Neuronal stem cell (in vitro differentiated cells): ENCODE results near the gene PHF21A.

Experiments used
- DNase-seq: peaks from one replicate; pipeline ENCODE4 v3.0.0-alpha.2; 2013; ENCODE audit warnings: low spot score
- H2AFZ ChIP-seq: one replicate; pipeline ENCODE4 v1.6.1; 2013; ENCODE audit warnings: mild to moderate bottlenecking, low read length, inconsistent platforms
- H2AK5ac ChIP-seq: 2 replicates; pipeline ENCODE4 v1.6.1; 2013; ENCODE audit warnings: low read depth, mild to moderate bottlenecking, inconsistent platforms, low read length, moderate library complexity, mixed read lengths
- H2BK120ac ChIP-seq: 2 replicates; pipeline ENCODE4 v1.6.1; 2013; ENCODE audit warnings: low read depth, mild to moderate bottlenecking, inconsistent platforms, low read length, moderate library complexity, mixed read lengths
- H2BK12ac ChIP-seq: one replicate; pipeline ENCODE4 v1.6.1; 2013; ENCODE audit warnings: low read length, inconsistent platforms
- H2BK15ac ChIP-seq: 2 replicates; pipeline ENCODE4 v1.6.1; 2013; ENCODE audit warnings: mild to moderate bottlenecking, low read length, inconsistent platforms, mixed read lengths
- H2BK5ac ChIP-seq: one replicate; pipeline ENCODE4 v1.6.1; 2013; ENCODE audit warnings: inconsistent platforms, mild to moderate bottlenecking, low read length, moderate library complexity
- H3K14ac ChIP-seq: one replicate; pipeline ENCODE4 v1.6.1; 2013; ENCODE audit warnings: low read length, inconsistent platforms
- H3K18ac ChIP-seq: 2 replicates; pipeline ENCODE4 v1.6.1; 2013; ENCODE audit warnings: low read length, inconsistent platforms
- H3K23ac ChIP-seq: 2 replicates; pipeline ENCODE4 v1.6.1; 2013; ENCODE audit warnings: low read depth, mild to moderate bottlenecking, mixed read lengths, low read length, inconsistent platforms; ENCODE audit not compliant: poor library complexity
- H3K27ac ChIP-seq: replicated peaks from 3 replicates; pipeline ENCODE4 v1.5.1; 2013; ENCODE audit warnings: low read length, inconsistent platforms
- H3K27me3 ChIP-seq, 3 experiments: 2 replicates each; pipeline ENCODE4 v1.6.1; 2013; ENCODE audit warnings: low read length in 3 of 3, mild to moderate bottlenecking in 2 of 3, inconsistent platforms in 1 of 3, low read depth in 1 of 3, mixed read lengths in 1 of 3, moderate library complexity in 1 of 3; ENCODE audit not compliant: control insufficient read depth in 3 of 3, insufficient read depth in 3 of 3
- H3K36me3 ChIP-seq, 2 donors: replicated peaks in 1 of 2; 2 replicates each; pipeline ENCODE4 v1.6.1; 2013; ENCODE audit warnings: low read length in 2 of 2; ENCODE audit not compliant: control insufficient read depth in 2 of 2, insufficient read depth in 2 of 2
- H3K4ac ChIP-seq: 2 replicates; pipeline ENCODE4 v1.6.1; 2013; ENCODE audit warnings: inconsistent platforms, mild to moderate bottlenecking, low read length, moderate library complexity
- H3K4me1 ChIP-seq, 2 donors: 1 replicate in 1 of 2; 2 replicates in 1 of 2; pipeline ENCODE4 v1.6.1; 2013; ENCODE audit warnings: low read length in 2 of 2, low read depth in 1 of 2; ENCODE audit not compliant: control insufficient read depth in 2 of 2, insufficient read depth in 1 of 2
- H3K4me2 ChIP-seq: one replicate; pipeline ENCODE4 v1.6.1; 2013; ENCODE audit warnings: mild to moderate bottlenecking, low read length, inconsistent platforms; ENCODE audit not compliant: insufficient read depth, poor library complexity, severe bottlenecking
- H3K4me3 ChIP-seq, 2 donors: 2 replicates each; pipeline ENCODE4 v1.5.1; 2013; ENCODE audit warnings: low read length in 2 of 2, mild to moderate bottlenecking in 2 of 2, inconsistent platforms in 1 of 2, moderate library complexity in 1 of 2
- H3K79me1 ChIP-seq: one replicate; pipeline ENCODE4 v1.6.1; 2013; ENCODE audit warnings: low read depth, mild to moderate bottlenecking, inconsistent platforms, low read length, moderate library complexity
- H3K9ac ChIP-seq: one replicate; pipeline ENCODE4 v1.6.1; 2013; ENCODE audit warnings: mild to moderate bottlenecking, low read depth, low read length, inconsistent platforms; ENCODE audit not compliant: poor library complexity
- H3K9me3 ChIP-seq, 2 donors: replicated peaks in 1 of 2; 2 replicates each; pipeline versions ENCODE3 to v1.6.1; 2013; ENCODE audit warnings: low read length in 2 of 2, mild to moderate bottlenecking in 2 of 2, inconsistent platforms in 1 of 2, low read depth in 1 of 2, mixed read lengths in 1 of 2, moderate library complexity in 1 of 2; ENCODE audit not compliant: control insufficient read depth in 2 of 2, insufficient read depth in 1 of 2
- H4K8ac ChIP-seq: one replicate; pipeline ENCODE4 v1.6.1; 2013; ENCODE audit warnings: low read depth, mild to moderate bottlenecking, inconsistent platforms, low read length, moderate library complexity
- H4K91ac ChIP-seq: one replicate; pipeline ENCODE4 v1.6.1; 2013; ENCODE audit warnings: low read length, low read depth, mild to moderate bottlenecking, inconsistent platforms; ENCODE audit not compliant: poor library complexity
- WGBS, 2 donors: extraction: QIAGEN DNeasy Blood & Tissue Kit; methylation state at CpG; one replicate each; pipeline ENCODE4 v1.1.7; 2013; ENCODE audit warnings: missing lambda C conversion rate in 2 of 2, mixed read lengths in 1 of 2; ENCODE audit not compliant: insufficient read length in 2 of 2, insufficient replicate concordance in 1 of 2; ENCODE audit errors: extremely low coverage in 2 of 2; 5-methylcytosine and 5-hydroxymethylcytosine counted together

PHF21A gene

GRCh38 chr11:46134540-46134939, 13.3 kb upstream of the PHF21A start:
- no peak for DNase-seq
- H4K91ac ChIP-seq, result no peak overlapping the region
- H2BK15ac ChIP-seq, result no peak overlapping the region
- no peaks in the 10 kb centered on the region for H3K9me3 ChIP-seq
- no peak overlapping the region for H2BK5ac ChIP-seq
- H3K18ac ChIP-seq, result no peak overlapping the region
- H3K4me1 ChIP-seq, result no peaks in the 10 kb centered on the region
- H2BK120ac ChIP-seq, result no peak overlapping the region
- no peak overlapping the region for H4K8ac ChIP-seq
- no peak overlapping the region for H2BK12ac ChIP-seq
- H3K9ac ChIP-seq, result no peak overlapping the region
- H2AFZ ChIP-seq, result no peak overlapping the region
- no peak overlapping the region for H3K4me2 ChIP-seq
- no peaks in the 10 kb centered on the region for H3K79me1 ChIP-seq
- H3K23ac ChIP-seq, result no peak overlapping the region
- H3K14ac ChIP-seq, result no peak overlapping the region
- H3K27ac ChIP-seq, result no peak overlapping the region
- H3K36me3 ChIP-seq, result no peaks in the 10 kb centered on the region
- H3K4me3 ChIP-seq, result no peak overlapping the region
- H2AK5ac ChIP-seq, result no peak overlapping the region
- WGBS, 2 donors, result no CpG with 5 or more reads among the region's 3 CpGs
- no peak overlapping the region for H3K4ac ChIP-seq
- H3K27me3 ChIP-seq, result peaks cover 0 to 33% (median 0%) of the 10 kb centered on the region in 3 experiments

- no peak overlapping the region for H2BK12ac ChIP-seq
- no peaks in the 10 kb centered on the region for H3K36me3 ChIP-seq
- no peak overlapping the region for H4K91ac ChIP-seq
- H3K27me3 ChIP-seq, result peaks cover 0 to 33% (median 0%) of the 10 kb centered on the region in 3 experiments
- H2AK5ac ChIP-seq, result no peak overlapping the region
- H3K23ac ChIP-seq, result no peak overlapping the region
- H3K27ac ChIP-seq, result no peak overlapping the region
- no peak overlapping the region for H4K8ac ChIP-seq
- no peaks in the 10 kb centered on the region for H3K9me3 ChIP-seq
- H2BK5ac ChIP-seq, result no peak overlapping the region
- DNase-seq, result no peak
- no peak overlapping the region for H2BK15ac ChIP-seq
- no peak overlapping the region for H2BK120ac ChIP-seq
- no peak overlapping the region for H3K18ac ChIP-seq
- H3K4me3 ChIP-seq, result no peak overlapping the region
- no peak overlapping the region for H3K14ac ChIP-seq
- no peak overlapping the region for H3K9ac ChIP-seq
- H2AFZ ChIP-seq, result no peak overlapping the region
- WGBS, 2 donors, result 100% methylated on average over 1 of the region's 4 CpGs
- H3K4ac ChIP-seq, result no peak overlapping the region
- no peaks in the 10 kb centered on the region for H3K4me1 ChIP-seq
- H3K4me2 ChIP-seq, result no peak overlapping the region
- H3K79me1 ChIP-seq, result no peaks in the 10 kb centered on the region
Measured at GRCh38 chr11:46134061-46134460, 12.8 kb upstream of the PHF21A start.

GRCh38 chr11:46133119-46133518, 11.9 kb upstream of the PHF21A start:
- Histone ChIP-seq H2BK5ac (no peak overlapping the region), H3K9ac (no peak overlapping the region), H4K91ac (no peak overlapping the region), H4K8ac (no peak overlapping the region), H2AFZ (no peak overlapping the region), H3K18ac (no peak overlapping the region), H3K4me1 (no peaks in the 10 kb centered on the region), H3K4me2 (no peak overlapping the region), H3K4me3 (no peak overlapping the region), H3K14ac (no peak overlapping the region), H3K27ac (no peak overlapping the region), H2BK15ac (no peak overlapping the region), H3K9me3 (no peaks in the 10 kb centered on the region), H3K23ac (no peak overlapping the region), H3K4ac (no peak overlapping the region), H2BK12ac (no peak overlapping the region), H3K36me3 (no peaks in the 10 kb centered on the region), H2AK5ac (no peak overlapping the region), H3K27me3 (peaks cover 0 to 33% (median 0%) of the 10 kb centered on the region in 3 experiments), H3K79me1 (no peaks in the 10 kb centered on the region), H2BK120ac (no peak overlapping the region)
- DNase-seq, result no peak
- WGBS, 2 donors, result no CpG with 5 or more reads among the region's 3 CpGs

GRCh38 chr11:46130286-46130940, 9.2 kb upstream of the PHF21A start:
- no peak overlapping the region for H3K9ac ChIP-seq
- no peaks in the 10 kb centered on the region for H3K36me3 ChIP-seq
- H3K18ac ChIP-seq, result no peak overlapping the region
- no peak overlapping the region for H3K4me3 ChIP-seq
- H2AFZ ChIP-seq, result no peak overlapping the region
- no peak overlapping the region for H2BK5ac ChIP-seq
- no peak overlapping the region for H3K4me2 ChIP-seq
- no peak overlapping the region for H3K14ac ChIP-seq
- H4K8ac ChIP-seq, result no peak overlapping the region
- no peak overlapping the region for H2BK12ac ChIP-seq
- H2AK5ac ChIP-seq, result no peak overlapping the region
- peaks cover 0 to 2% of the 10 kb centered on the region in 2 donors for H3K4me1 ChIP-seq
- H3K79me1 ChIP-seq, result no peaks in the 10 kb centered on the region
- no peak overlapping the region for H2BK15ac ChIP-seq
- no peak overlapping the region for H4K91ac ChIP-seq
- H3K9me3 ChIP-seq, result no peaks in the 10 kb centered on the region
- no peak overlapping the region for H2BK120ac ChIP-seq
- no peak overlapping the region for H3K27ac ChIP-seq
- no peak for DNase-seq
- H3K23ac ChIP-seq, result no peak overlapping the region
- H3K27me3 ChIP-seq, result peaks cover 0 to 26% (median 0%) of the 10 kb centered on the region in 3 experiments
- no CpG with 5 or more reads among the region's 3 CpGs for WGBS, 2 donors
- no peak overlapping the region for H3K4ac ChIP-seq
